ENCODE data around the gene CAMK4. TPM values are rescaled to one million over a fixed set of nuclear protein-coding genes. Genes with fewer than 3 reads are reported as not detected.

The CAMK4 gene
- total RNA-seq, 1 donor from 2014 or later, result 5.1 TPM

DNA sequence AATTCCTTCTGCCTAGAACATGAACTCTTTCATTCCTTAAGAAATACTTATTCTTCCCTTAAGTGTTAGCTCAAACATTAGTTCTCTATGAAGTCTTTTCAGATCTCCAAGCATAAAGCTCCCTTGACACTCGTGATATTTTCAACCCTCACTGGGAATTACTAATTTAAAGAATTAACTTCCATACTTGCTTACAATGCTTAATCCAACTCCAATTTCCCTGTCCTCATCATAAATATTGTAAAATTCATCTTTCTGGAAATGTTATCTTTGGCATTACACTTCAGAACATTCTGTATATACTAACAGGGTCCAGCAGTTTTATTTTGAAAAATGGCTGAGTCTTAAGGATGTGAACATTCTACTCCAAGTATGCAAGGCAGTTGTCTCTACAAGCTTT lies 280.9 kb downstream of the CAMK4 start:
- H3K4me3 ChIP-seq (ENCODE audit: low read depth, low read length), result no peak overlapping the region
- no peak for DNase-seq (ENCODE audit: low read depth)
- TF ChIP-seq, protein P1, sequence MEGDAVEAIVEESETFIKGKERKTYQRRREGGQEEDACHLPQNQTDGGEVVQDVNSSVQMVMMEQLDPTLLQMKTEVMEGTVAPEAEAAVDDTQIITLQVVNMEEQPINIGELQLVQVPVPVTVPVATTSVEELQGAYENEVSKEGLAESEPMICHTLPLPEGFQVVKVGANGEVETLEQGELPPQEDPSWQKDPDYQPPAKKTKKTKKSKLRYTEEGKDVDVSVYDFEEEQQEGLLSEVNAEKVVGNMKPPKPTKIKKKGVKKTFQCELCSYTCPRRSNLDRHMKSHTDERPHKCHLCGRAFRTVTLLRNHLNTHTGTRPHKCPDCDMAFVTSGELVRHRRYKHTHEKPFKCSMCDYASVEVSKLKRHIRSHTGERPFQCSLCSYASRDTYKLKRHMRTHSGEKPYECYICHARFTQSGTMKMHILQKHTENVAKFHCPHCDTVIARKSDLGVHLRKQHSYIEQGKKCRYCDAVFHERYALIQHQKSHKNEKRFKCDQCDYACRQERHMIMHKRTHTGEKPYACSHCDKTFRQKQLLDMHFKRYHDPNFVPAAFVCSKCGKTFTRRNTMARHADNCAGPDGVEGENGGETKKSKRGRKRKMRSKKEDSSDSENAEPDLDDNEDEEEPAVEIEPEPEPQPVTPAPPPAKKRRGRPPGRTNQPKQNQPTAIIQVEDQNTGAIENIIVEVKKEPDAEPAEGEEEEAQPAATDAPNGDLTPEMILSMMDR (conservative IDR thresholded peaks at IDR 0.05; ENCODE audit: low read depth, low read length), result no peak

- TF ChIP-seq, protein P1 (conservative IDR thresholded peaks at IDR 0.05; ENCODE audit: low read depth, low read length), result no peak
- no peak overlapping the region for H3K4me3 ChIP-seq (ENCODE audit: low read depth, low read length)
- DNase-seq (ENCODE audit: low read depth), result no peak
Measured at GRCh38 chr5:111507276-111507675, 283.1 kb downstream of the CAMK4 start.

DNA sequence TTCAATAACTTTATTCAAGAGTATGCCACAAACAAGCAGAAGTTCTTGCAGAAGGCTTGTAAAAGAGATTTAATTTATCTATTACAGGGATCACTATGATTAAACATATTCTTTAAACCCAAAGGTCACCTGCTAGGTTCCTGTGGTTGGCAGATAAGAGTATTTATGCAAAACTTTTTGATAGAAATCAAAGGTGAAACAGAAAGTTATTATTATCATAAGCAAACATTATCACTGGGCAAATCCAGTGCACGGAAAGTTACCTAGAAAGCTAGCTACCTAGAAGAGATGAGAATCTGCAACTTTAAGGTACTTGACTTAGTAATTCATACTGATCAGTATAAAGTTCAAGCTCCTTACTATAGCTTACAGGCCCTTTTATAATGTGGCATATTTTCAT lies 284.9 kb downstream of the CAMK4 start:
- no peak for DNase-seq (ENCODE audit: low read depth)
- TF ChIP-seq, protein P1 (conservative IDR thresholded peaks at IDR 0.05; ENCODE audit: low read depth, low read length), result no peak
- no peak overlapping the region for H3K4me3 ChIP-seq (ENCODE audit: low read depth, low read length)

DNA sequence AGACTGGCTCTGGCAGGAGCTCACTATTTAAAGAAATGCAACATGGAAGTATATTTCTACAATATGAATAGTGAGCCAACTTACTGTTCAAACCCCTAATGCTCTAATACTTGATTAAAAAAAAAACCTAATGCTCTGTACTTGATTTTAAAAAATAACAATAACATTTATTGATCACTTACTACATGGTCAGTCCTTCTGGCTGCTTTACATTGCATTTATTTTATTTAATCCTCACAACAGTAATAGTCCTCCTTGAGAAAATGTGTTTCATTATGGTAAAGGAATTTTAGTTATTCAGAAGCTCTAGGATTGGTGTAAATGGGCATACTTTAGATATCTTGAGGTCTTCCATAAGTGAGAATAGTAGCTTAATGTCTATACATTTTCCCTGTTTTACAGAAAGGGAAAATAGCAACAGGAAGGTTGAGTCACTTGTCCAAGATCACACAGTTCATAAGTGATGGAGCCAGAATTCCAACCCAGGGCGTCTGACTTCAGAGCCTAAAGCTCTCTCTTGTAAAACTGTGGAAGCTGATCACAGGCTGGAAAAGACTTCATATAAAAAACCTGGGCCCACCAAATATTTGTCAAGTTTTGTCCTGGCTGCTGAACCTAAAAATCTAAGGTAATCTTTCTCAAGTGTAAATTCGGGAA lies 287.1 kb downstream of the CAMK4 start:
- no peak for DNase-seq (ENCODE audit: low read depth)
- TF ChIP-seq, protein P1 (conservative IDR thresholded peaks at IDR 0.05; ENCODE audit: low read depth, low read length), result no peak
- peak overlapping the region; percentile 86 for H3K4me3 ChIP-seq (ENCODE audit: low read depth, low read length)

DNA sequence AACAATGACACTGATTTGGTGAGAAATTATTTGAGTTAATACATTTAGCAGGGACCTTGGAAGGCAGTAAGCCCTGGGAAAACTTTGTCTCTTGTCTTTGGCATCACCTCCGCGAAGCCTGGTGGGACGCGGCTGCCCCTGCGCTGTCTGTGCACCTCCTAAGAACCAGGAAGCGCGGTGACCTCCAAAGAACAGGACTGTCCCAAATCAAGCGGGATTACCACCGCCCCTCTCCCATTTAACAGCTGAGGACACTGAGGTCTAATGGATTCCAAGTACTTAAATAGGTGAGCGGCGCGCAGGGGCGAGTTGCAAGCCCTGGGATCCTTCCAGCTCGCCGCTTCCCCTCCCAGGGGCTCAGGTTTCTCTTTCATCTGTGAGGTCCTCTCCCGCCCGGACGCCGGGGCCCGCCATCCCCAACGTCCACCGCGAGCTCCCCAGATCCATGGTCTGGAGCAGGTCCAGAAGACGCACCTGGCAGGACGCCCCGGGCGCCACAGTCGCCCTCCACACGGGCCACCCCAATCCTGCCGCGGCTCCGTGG lies 287.7 kb downstream of the CAMK4 start:
- peak overlapping the region; percentile 86 for H3K4me3 ChIP-seq (ENCODE audit: low read depth, low read length)
- TF ChIP-seq, protein P1 (conservative IDR thresholded peaks at IDR 0.05; ENCODE audit: low read depth, low read length), result no peak
- no peak for DNase-seq (ENCODE audit: low read depth)

GRCh38 chr5:111512375-111513130 lies 288.4 kb downstream of the CAMK4 start, which contains the start of gene STARD4:
TSS of gene STARD4 (minus strand) at chr5:111512535. CDS start at chr5:111507433, 5,102 bp downstream.
- DNase-seq (ENCODE audit: low read depth), result peak; percentile 88
- peak within 1 kb of the TSS; percentile 86 for H3K4me3 ChIP-seq (ENCODE audit: low read depth, low read length)
- TF ChIP-seq, protein P1 (conservative IDR thresholded peaks at IDR 0.05; ENCODE audit: low read depth, low read length), result no peak
